NCI-H1105 treated with DMSO at 0.1 percent for 48 hours (cell line): ENCODE measurements around the gene KCNH6.
A peak's percentile ranks its signal among the peaks of the same experiment; 100 is the strongest.

ENCODE experiments used
- DNase-seq: peaks from one replicate; lab custom pipeline; 2025; lab: John Stamatoyannopoulos, UW

KCNH6 gene

GRCh38 chr17:63486317-63487013 lies 36.7 kb upstream of the KCNH6 start:
- DNase-seq, result no peak

GRCh38 chr17:63487014-63487339 lies 36.2 kb upstream of the KCNH6 start:
- DNase-seq, result no peak

- no peak for DNase-seq
Observed at GRCh38 chr17:63488851-63489250, 34.3 kb upstream of the KCNH6 start.

GRCh38 chr17:63489291-63489690 lies 33.9 kb upstream of the KCNH6 start:
- DNase-seq, result no peak

GRCh38 chr17:63490329-63490728 lies 32.8 kb upstream of the KCNH6 start:
- no peak for DNase-seq

- no peak for DNase-seq
Observed at GRCh38 chr17:63490858-63491400, 32.2 kb upstream of the KCNH6 start.

GRCh38 chr17:63491413-63491812 lies 31.7 kb upstream of the KCNH6 start:
- DNase-seq, result no peak

- no peak for DNase-seq
Observed at GRCh38 chr17:63491977-63492618, 31.1 kb upstream of the KCNH6 start.

- no peak for DNase-seq
Observed at GRCh38 chr17:63492940-63493339, 30.2 kb upstream of the KCNH6 start.

- no peak for DNase-seq
Observed at GRCh38 chr17:63493411-63493810, 29.7 kb upstream of the KCNH6 start.

GRCh38 chr17:63494300-63494928 lies 28.7 kb upstream of the KCNH6 start:
- DNase-seq, result no peak

- no peak for DNase-seq
Observed at GRCh38 chr17:63495491-63495890, 27.7 kb upstream of the KCNH6 start.

GRCh38 chr17:63496177-63496576 lies 27.0 kb upstream of the KCNH6 start:
- no peak for DNase-seq

GRCh38 chr17:63496663-63497400 lies 26.3 kb upstream of the KCNH6 start:
- no peak for DNase-seq

GRCh38 chr17:63497708-63498483 lies 25.3 kb upstream of the KCNH6 start:
- DNase-seq, result peak; percentile 2

GRCh38 chr17:63498626-63499195 lies 24.4 kb upstream of the KCNH6 start:
- no peak for DNase-seq

GRCh38 chr17:63500543-63501390 lies 22.4 kb upstream of the KCNH6 start:
- no peak for DNase-seq

- no peak for DNase-seq
Observed at GRCh38 chr17:63503341-63503705, 19.8 kb upstream of the KCNH6 start.

GRCh38 chr17:63504261-63504660 lies 18.9 kb upstream of the KCNH6 start:
- DNase-seq, result no peak

GRCh38 chr17:63505341-63505740 lies 17.8 kb upstream of the KCNH6 start:
- no peak for DNase-seq

- no peak for DNase-seq
Observed at GRCh38 chr17:63506627-63507026, 16.5 kb upstream of the KCNH6 start.
